Astrocyte of the hippocampus (primary cell): ENCODE measurements around the gene NDUFA5.
A peak's percentile ranks its signal among the peaks of the same experiment; 100 is the strongest.

Experiments
- DNase-seq: peaks from one replicate; pipeline ENCODE4 v3.0.0; 2011; ENCODE audit warnings: low read depth, low spot score

The NDUFA5 gene

DNA sequence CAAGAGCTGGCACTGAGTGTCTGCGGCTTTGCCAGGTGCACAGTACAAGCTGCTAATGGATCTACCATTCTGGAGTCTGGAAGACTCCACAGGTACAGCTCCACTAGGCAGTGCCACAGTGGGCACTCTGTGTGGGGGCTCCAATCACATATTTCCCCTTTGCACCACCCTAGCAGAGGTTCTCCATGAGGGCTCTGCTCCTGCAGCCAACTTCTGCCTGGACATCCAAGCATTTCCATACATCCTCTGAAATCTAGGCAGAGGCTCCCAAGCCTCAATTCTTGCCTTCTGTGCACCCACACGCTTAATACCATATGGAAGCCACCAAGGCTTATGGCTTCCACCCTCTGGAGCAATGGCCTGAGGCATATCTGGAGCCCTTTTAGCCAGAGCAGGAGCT is 52.4 kb downstream of the NDUFA5 start:
- no peak for DNase-seq

GRCh38 chr7:123502201-123502600 is 55.4 kb downstream of the NDUFA5 start:
- DNase-seq: no peak

GRCh38 chr7:123500878-123501489 is 56.6 kb downstream of the NDUFA5 start:
- no peak for DNase-seq

- peak; percentile 26 for DNase-seq
Measured at GRCh38 chr7:123499211-123499970, 58.2 kb downstream of the NDUFA5 start.

GRCh38 chr7:123498601-123499000 is 59.0 kb downstream of the NDUFA5 start:
- DNase-seq: no peak

DNA sequence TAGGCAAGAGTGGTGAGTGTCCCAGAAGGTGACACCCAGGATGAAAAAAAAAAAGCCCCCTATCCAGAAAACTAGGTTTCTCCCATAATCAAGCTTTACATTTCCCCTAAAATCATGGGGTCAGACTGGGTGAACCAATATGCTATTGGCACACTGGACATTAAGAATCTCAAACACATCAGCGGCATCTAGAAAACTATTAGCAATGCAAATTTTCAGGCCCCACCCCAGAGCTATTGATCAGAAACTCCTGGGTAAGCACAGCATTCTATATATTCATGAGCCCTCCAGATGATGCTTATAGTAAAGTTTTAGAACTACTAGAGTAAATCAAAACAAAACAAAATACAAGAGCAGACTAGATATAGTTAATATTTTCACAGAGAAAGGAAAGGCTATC is 59.6 kb downstream of the NDUFA5 start:
- DNase-seq: no peak

GRCh38 chr7:123494193-123494796 is 63.3 kb downstream of the NDUFA5 start:
- DNase-seq: peak; percentile 26

- no peak for DNase-seq
Measured at GRCh38 chr7:123492485-123492884, 65.1 kb downstream of the NDUFA5 start.
